Mesendoderm (in vitro differentiated cells): ENCODE data around the gene FANCE. TPM values are rescaled to one million over a fixed set of nuclear protein-coding genes. Genes with fewer than 3 reads are reported as not detected.

Experiments
- small RNA-seq: library from polyadenylated mRNA; stranded (forward); fragments of <200 nt; extraction: miRNeasy Mini kit (QIAGEN cat#:217004); gene quantifications from one replicate; pipeline ENCODE3, GENCODE V24; 2013; ENCODE audit not compliant: insufficient read depth

FANCE gene

Small RNAs within 50 kb of the gene (small RNA-seq; reads per million reads assigned to genes)
- not detected for gene MIR7111
